HG03378 (cell line): ENCODE results near the gene PLA2G2C.

Experiments used
- ATAC-seq: cut with Tn5 transposase; IDR thresholded peaks from one replicate; pipeline ENCODE4 v1.9.1; 2021; ENCODE audit warnings: mild to moderate bottlenecking, moderate library complexity; ENCODE audit not compliant: unreplicated experiment

PLA2G2C gene

DNA sequence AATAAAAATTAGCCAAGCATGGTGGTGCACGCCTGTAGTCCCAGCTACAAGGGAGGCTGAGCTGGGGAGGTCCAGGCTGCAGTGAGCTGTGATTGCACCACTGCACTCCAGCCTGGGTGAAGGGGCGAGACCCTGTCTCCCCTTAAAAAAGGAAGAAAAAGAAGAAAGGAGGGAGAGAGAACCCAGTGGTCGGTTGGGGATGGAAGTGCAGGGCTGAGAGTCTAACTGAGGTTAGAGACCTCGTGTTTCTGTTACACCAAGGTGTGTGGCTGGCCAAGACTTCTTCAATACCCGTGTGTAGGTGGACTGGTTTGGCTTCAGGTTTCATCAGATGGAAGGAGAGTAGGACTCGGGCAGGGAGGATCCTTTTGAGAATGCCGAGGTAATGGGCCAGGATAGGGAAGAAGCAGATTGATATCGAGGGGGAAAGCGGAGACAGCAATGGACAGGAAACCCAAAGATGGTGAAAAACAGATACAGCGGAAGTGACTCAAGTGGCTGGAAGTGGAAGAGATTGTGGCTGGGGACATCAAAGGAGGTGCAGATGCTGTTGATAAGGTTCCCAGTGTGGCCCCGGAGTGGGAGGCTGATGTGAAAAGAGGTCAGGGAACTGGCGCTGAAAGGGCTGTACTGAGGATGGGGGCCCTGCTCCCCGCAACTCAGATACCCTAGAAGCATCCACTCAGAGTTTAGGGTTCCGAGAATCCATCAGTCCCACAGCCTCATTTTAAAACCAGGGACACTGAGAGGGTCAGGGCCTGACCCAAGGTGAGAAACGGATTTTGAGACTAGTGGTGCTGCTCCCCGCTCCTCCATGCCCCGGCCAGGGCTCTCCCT lies 1.1 kb downstream of the PLA2G2C start:
- ATAC-seq = no peak

DNA sequence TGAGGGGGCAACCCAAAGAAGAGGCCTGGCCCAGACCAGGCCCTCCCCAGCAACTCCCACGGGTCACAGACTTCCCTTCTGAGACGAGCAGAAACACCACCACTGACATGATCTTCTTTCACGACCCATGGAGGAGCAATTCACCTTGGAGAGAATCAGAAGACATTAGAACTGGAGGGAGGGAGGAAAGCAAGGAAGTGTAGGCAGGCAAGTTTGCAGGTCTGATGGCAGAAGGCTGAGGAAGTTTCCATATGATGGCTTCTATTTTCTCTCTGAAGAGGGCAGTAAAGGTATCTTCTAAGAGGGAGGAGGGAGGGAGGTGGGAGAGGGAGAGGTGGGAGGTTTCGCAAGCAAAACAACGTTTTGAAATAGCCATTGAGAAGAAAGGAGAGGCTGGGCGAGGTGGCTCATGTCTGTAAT lies 1.8 kb downstream of the PLA2G2C start:
- ATAC-seq = no peak

DNA sequence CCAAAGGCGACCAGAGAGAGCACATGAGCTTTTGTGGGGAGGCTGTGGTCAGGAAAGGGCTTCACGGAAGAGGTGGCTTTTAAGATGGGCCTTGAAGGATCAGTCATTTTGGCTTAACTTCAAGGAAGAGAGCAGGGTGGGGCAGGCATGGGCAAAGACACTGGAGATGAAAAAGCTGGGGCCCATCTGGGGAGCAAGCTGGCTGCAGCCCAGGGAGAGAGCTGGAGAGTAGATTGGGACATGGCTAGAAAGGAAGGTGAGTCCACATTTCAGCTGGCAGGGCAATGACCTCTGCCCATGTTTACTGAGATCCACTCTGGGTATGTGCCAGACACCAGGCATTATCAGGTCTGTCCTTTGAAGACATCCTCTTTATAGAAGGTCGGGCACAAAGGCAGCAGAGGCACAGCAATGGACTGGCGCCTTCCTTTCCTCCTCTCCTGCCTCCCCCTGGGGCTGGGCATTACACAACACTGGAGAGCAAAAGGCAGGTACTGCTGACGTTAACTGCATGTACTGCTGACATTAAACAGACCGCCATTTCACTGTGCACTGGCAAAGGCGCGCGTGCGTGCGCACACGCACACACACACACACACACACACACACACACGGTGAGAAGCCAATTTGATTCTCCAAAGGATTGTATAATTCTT lies 2.6 kb downstream of the PLA2G2C start:
- ATAC-seq = no peak

DNA sequence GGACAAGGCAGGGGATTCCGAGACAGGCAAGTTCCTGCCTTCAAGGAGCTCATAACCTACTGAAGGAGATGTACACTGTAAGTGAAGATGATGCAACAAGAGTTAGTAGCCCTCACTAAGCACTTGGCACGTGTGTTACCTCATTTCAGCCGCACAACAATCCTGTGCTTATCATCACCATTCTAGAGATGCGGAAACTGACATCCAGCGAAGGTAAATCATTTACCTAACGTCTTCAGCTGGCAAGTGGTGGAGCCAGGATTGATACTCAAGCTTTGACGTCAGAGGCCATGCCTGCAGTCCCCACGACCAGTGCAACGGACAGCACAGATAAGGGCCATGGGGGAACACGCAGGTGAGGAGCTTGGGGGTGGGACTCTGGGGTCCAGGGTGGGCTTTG lies 3.3 kb downstream of the PLA2G2C start:
- no peak for ATAC-seq

GRCh38 chr1:20182415-20182814 lies 3.9 kb downstream of the PLA2G2C start:
- no peak for ATAC-seq

GRCh38 chr1:20180844-20181207 lies 5.5 kb downstream of the PLA2G2C start:
- no peak for ATAC-seq

DNA sequence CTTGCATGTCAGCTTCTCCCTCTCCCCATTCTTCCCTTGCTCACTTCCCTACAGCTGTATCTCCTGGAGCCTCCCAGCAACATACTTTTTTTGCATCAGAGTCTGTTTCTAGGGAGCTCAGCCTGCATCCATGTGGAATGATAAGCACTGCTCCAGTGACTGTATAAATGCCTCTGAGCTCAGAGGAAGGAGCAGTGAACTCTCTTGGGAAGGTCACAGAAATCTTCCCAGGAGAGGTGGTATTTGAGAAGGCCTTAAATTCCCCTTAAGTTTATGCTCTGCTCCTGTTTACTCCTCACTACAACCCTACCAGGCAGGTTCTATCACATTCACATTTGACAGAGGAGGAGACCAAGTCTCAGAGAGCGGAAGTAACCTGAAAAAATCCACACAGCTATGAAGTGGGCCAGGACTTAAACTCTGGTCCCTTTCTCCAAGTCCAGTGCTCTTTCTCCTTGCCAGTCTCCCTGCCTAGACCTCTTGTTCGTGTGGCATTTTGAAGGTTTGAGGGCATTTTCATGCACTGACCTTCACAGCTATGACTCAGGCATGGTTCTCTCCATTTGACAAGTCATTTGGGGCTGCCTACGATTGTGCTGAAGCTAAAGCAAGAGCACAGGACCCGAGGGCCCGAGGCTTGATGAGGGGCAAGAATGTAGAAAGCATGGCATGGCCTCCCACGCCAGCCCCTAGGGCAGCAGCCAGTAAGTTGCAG lies 6.0 kb downstream of the PLA2G2C start:
- no peak for ATAC-seq

GRCh38 chr1:20179371-20180128 lies 6.8 kb downstream of the PLA2G2C start:
- ATAC-seq = no peak

DNA sequence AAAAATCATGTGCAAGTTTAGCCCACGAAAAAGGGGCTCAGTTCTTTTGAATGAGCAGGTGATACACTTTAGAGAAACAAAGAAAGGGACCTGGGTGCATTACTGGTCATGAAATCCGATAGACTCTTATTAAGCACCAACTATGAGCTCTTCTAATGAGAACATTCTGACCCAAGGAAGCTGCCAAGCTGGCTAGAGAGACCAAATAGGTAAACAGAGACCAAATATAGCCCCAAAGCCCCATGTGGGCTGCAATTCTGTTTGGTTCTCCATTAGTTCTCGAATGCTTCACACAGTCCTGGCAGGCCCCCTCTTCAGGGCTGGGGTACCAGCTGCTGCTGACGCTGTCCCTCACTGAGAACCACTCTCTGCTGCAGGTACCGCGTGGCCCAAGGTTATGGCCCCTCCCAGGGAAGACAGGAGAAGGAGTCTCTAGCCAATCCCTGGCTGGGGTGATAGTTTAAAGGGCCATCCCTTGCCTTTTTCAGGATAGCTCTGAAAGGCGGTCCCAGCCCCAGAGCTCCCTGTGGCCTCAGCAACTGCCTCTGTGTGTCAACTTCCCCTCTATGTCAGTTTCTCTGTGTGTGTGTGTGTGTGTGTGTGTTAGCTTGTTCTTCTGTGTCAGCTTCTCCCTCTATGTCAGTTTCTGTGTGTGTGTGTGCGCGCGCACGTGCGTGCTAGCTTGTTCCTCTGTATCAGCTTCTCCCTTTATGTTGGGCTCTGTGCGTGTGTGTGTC lies 7.5 kb downstream of the PLA2G2C start:
- no peak for ATAC-seq

GRCh38 chr1:20174937-20175666 lies 11.2 kb downstream of the PLA2G2C start:
- ATAC-seq = no peak

DNA sequence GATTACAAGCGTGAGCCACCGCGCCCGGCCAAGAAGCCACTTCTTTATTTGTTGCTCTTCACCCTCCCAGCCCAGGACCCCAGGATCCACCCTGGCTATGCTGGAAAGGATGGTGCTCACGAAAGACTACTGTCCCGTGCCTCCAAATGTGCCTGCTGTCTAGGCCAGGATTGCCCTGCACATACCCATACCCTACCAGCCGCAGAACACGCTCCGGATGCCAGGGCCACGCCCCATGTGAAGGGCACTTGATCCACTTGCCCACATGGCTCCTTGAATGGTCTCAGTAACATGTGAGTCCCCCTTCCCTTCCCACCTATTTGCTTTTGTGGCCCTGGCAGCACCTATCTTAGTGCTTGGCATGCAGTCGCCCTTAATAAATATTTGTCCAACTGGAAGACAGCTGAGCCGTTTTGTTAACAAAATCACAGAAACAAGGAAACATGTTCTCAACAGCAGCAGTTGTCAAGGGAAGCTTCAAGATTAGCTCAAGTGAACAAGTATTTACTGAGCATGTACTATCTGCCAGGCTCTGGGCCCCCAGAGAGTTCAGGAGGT lies 14.2 kb downstream of the PLA2G2C start:
- ATAC-seq = no peak

DNA sequence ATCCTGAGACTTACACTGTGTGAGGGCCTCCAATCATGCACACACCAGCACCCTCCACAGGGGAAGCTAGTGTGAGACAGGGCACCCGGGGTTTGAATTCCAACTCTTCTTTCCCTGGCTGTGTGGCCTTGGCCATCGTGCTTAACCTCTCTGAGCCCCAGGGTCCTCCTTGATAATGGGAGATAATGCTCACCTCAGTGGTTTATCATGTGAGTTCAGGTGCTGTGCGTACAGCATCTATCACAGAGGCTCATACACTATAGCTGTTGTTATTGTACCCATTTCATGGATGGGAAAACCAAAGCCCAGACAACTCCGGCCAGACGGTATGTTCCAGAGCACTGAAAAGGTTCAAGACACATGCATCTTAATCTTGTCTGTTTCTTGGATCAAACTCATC lies 16.4 kb downstream of the PLA2G2C start:
- ATAC-seq = no peak

DNA sequence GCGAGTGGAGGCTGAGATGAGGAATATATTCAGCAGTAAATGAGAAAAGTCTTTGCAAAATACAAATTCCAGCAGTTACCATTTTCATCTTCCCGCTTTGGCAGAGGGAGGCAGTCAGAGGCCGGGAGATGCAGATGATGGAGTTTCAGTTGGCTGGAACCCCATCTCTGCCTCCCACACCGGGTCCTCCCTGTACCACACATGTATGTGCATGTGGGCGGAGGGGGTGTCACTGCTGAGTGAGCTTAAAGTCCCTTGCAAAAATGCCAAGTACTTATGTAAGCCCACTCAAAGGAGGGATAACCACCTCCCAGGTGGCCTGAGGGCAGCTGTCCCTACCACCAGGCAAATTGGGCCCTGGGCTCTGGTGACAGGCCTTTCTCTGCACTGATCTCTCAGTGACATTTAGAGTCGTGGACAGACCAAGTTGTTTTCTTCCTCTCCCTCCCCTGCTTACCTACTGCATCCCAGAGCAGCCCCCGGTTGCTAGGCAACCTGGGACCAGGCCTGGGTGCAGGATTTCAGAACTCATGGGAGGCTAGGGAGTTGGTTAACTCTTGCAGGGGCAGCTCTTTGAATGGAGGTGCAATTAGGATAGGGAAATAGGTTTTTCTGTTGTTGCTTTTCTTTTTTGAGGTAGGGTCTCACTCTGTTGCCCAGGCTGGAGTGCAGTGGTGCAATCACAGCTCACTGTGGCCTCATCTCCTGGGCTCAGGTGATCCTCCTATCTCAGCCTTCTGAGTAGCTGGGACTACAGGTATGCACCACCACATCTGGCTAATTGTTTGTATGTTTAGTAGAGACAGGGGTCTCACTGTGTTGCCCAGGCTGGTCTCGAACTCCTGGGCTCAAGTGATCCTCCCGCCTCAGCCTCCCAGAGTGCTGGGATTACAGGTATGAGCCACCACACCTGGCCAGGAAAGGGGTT lies 17.5 kb downstream of the PLA2G2C start:
- ATAC-seq = no peak

- no peak for ATAC-seq
These were observed 19.2 kb downstream of the PLA2G2C start for GRCh38 chr1:20167126-20167525.

DNA sequence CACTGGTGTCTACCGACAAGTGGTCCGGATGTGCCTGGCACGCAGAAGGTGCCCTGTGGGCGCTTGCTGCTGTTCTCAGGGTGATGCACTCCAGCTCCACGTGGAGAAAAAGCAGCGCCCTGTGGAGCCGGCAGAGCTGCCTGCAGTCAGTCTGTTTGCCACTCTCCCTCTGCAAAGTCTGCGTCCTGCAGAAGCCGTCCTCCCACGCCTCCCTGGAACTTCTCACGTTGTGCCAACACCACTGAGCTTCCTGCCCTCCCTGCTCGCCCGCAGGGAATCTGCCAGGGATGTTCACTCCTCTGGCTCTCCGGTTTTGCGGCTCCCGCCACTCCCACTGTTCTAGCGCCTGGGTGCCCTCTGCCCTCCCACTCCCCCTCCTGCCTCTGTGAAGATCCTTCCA lies 20.3 kb downstream of the PLA2G2C start:
- ATAC-seq = no peak

DNA sequence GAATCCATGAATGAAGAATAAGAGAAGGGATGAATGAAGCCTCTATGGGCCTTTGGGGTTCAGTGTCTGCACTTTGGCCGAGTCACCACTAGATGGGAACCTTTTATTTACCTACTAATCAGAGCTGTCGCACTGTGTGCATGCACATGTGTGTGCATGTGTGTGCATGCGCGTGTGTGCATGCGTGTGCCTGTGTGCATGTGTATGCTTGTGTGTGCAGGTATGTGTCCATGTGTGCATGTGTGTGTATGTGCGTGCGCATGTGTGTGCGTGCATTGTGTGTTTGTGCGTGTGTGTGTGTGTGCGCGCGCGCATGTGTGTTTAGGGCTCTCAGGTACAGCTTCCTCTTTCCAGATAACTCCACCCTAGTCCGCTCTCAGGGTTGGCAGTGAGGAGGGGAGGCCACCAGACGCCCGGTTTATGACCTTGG lies 20.8 kb downstream of the PLA2G2C start:
- no peak for ATAC-seq

GRCh38 chr1:20164694-20165202 lies 21.6 kb downstream of the PLA2G2C start:
- no peak for ATAC-seq

- ATAC-seq = no peak
These were observed 26.3 kb downstream of the PLA2G2C start for GRCh38 chr1:20160034-20160433.
